K562 (cell line): ENCODE measurements around the gene GPRC5A. TPM values are rescaled to one million over a fixed set of nuclear protein-coding genes. Genes with fewer than 3 reads are reported as not detected.

ENCODE experiments used
- ATAC-seq: fragments of 200-7000 bp; cut with Tn5 transposase; 3 replicates; pipeline ENCODE4 v1.9.1; 2020; ENCODE audit warnings: moderate library complexity
- BruUV-seq: library from RNA; stranded (reverse); fragments of 400-500 nt; replicated peaks from 2 replicates; lab custom pipeline; 2021; lab: Mats Ljungman, UMichigan
- CTCF ChIA-PET: fragments of 300-600 bp; formaldehyde crosslinking; extraction: SDS; loops from one replicate; lab custom pipeline; 2021; ENCODE audit warnings: low intra/inter-chr PET ratio; lab: Yijun Ruan, JAX
- POLR2A ChIA-PET: fragments of 300-600, 350-650 bp; sonication (Branson Sonifier 250); formaldehyde crosslinking; extraction: SDS; loops from one replicate; lab custom pipeline; 2021; ENCODE audit warnings: antibody characterized with exemption, inconsistent platforms; lab: Yijun Ruan, JAX
- DNase-seq, 4 experiments: peaks; one replicate each; pipeline versions ENCODE4 v3.0.0 to v3.0.0-alpha.2; 2011 to 2018; ENCODE audit warnings: low spot score in 3 of 4, mixed read lengths in 3 of 4; ENCODE audit errors: extremely low read depth in 1 of 4
- FAIRE-seq: peaks from 2 replicates; lab custom pipeline; 2011; peaks lifted over from hg19 to GRCh38; lab: Jason Lieb, UNC
- H2AFZ ChIP-seq: 2 replicates; pipeline ENCODE4 v1.6.0; 2011; ENCODE audit warnings: low read depth, low read length, control low read depth, inconsistent platforms
- H3K27ac ChIP-seq: fragments of 200-600 bp; 3 replicates; pipeline ENCODE4 v1.8.0; 2011; ENCODE audit warnings: low read depth, mild to moderate bottlenecking, control low read depth, inconsistent platforms, low read length, moderate library complexity, mixed read lengths; ENCODE audit errors: extremely low read depth
- H3K27me3 ChIP-seq, 2 experiments: fragments of 300-600 bp in 1 of 2; 2 replicates in 1 of 2; 3 replicates in 1 of 2; pipeline versions ENCODE4 v1.6.0 to v1.8.0; 2011; ENCODE audit warnings: inconsistent platforms in 2 of 2, low read length in 2 of 2, mild to moderate bottlenecking in 1 of 2, mixed read lengths in 1 of 2, moderate library complexity in 1 of 2; ENCODE audit not compliant: control insufficient read depth in 2 of 2, insufficient read depth in 2 of 2
- H3K36me3 ChIP-seq: fragments of 300-600 bp; 3 replicates; pipeline ENCODE4 v1.8.0; 2011; ENCODE audit warnings: mild to moderate bottlenecking, low read length, inconsistent platforms; ENCODE audit not compliant: control insufficient read depth, insufficient read depth
- H3K4me1 ChIP-seq, 2 experiments: fragments of 200-600 bp in 1 of 2; replicated peaks in 1 of 2; 2 replicates in 1 of 2; 3 replicates in 1 of 2; pipeline versions ENCODE4 v1.5.1 to v1.8.0; 2011; ENCODE audit warnings: inconsistent platforms in 2 of 2, low read length in 2 of 2, mild to moderate bottlenecking in 1 of 2, mixed read lengths in 1 of 2, moderate library complexity in 1 of 2; ENCODE audit not compliant: control insufficient read depth in 2 of 2, insufficient read depth in 2 of 2
- H3K4me2 ChIP-seq: 2 replicates; pipeline ENCODE4 v1.6.1; 2011; ENCODE audit warnings: low read length, control low read depth, inconsistent platforms, mixed read lengths; ENCODE audit not compliant: insufficient read depth
- H3K4me3 ChIP-seq: fragments of 200-600 bp; sonication (generic), shearing (Covaris generic); 2 replicates; pipeline ENCODE4 v1.5.1; 2016; ENCODE audit warnings: control low read depth, inconsistent platforms
- H3K79me2 ChIP-seq: fragments of 200-600 bp; 3 replicates; pipeline ENCODE4 v1.8.0; 2011; ENCODE audit warnings: low read length, inconsistent platforms; ENCODE audit not compliant: control insufficient read depth, insufficient read depth
- H3K9ac ChIP-seq, 2 experiments: 2 replicates each; pipeline versions ENCODE4 v1.6.0 to v1.6.1; 2011; ENCODE audit warnings: low read depth in 2 of 2, low read length in 2 of 2, control low read depth in 1 of 2, inconsistent platforms in 1 of 2, mild to moderate bottlenecking in 1 of 2, mixed read lengths in 1 of 2; ENCODE audit not compliant: insufficient read depth in 1 of 2
- H3K9me1 ChIP-seq: one replicate; pipeline ENCODE4 v1.6.0; 2011; ENCODE audit warnings: inconsistent platforms, mild to moderate bottlenecking, low read length, moderate library complexity; ENCODE audit not compliant: control insufficient read depth, insufficient read depth
- H3K9me3 ChIP-seq: replicated peaks from 2 replicates; pipeline ENCODE4 v1.5.1; 2011; ENCODE audit warnings: low read depth, low read length, inconsistent platforms; ENCODE audit not compliant: control insufficient read depth, insufficient read depth
- H4K20me1 ChIP-seq: replicated peaks from 2 replicates; pipeline ENCODE4 v1.6.1; 2011; ENCODE audit warnings: low read length, inconsistent platforms, mixed read lengths; ENCODE audit not compliant: control insufficient read depth, insufficient read depth
- ARID3A ChIP-seq: IDR thresholded peaks from 2 replicates; pipeline ENCODE4 v1.6.1; 2012; ENCODE audit warnings: low read depth, low read length, improper control_type of control experiment, borderline replicate concordance
- BCOR ChIP-seq: fragments of 450-650 bp; IDR thresholded peaks from 2 replicates; pipeline ENCODE4 v1.6.1; 2016
- CBX1 ChIP-seq: sonication (generic); IDR thresholded peaks from 2 replicates; pipeline ENCODE4 v1.6.1; 2016; ENCODE audit warnings: antibody characterized with exemption, low read depth, mild to moderate bottlenecking
- CHD1 ChIP-seq: fragments of 200-600 bp; sonication (generic); IDR thresholded peaks from one replicate; pipeline ENCODE4 v1.6.1; 2012; ENCODE audit warnings: mild to moderate bottlenecking, moderate library complexity, low read length, inconsistent platforms
- CREBBP ChIP-seq: IDR thresholded peaks from one replicate; pipeline ENCODE4 v1.6.1; 2012; ENCODE audit warnings: low read depth, mild to moderate bottlenecking, control low read depth, inconsistent platforms, low read length
- EGR1 ChIP-seq: fragments of 450-650 bp; conservative IDR thresholded peaks from 2 replicates; pipeline ENCODE4 v1.6.1; 2017; ENCODE audit warnings: mild to moderate bottlenecking
- GABPB1 ChIP-seq: sonication (generic); formaldehyde crosslinking; IDR thresholded peaks from 2 replicates; pipeline ENCODE4 v1.8.0; 2022; ENCODE audit warnings: mild to moderate bottlenecking, missing genetic modification reagents
- HDAC1 ChIP-seq, 2 experiments: fragments of 450-650 bp; IDR thresholded peaks; 2 replicates each; pipeline ENCODE4 v1.6.1; 2016 to 2017; ENCODE audit warnings: inconsistent platforms in 1 of 2, mild to moderate bottlenecking in 1 of 2, moderate library complexity in 1 of 2
- HMG20A ChIP-seq: fragments of 450-650 bp; formaldehyde crosslinking; conservative IDR thresholded peaks from 2 replicates; pipeline ENCODE4 v1.4.0; 2020; ENCODE audit warnings: mild to moderate bottlenecking, mixed read lengths
- HOXB6 ChIP-seq: fragments of 250-450 bp; sonication (Bioruptor Pico); IDR thresholded peaks from 2 replicates; pipeline ENCODE4 v1.5.1; 2022; ENCODE audit warnings: mild to moderate bottlenecking, borderline replicate concordance
- PRPF4 ChIP-seq: fragments of 200-400 bp; formaldehyde crosslinking; IDR thresholded peaks from one replicate; pipeline ENCODE4 v1.6.1; 2017; ENCODE audit warnings: low read length, low read depth, mild to moderate bottlenecking; ENCODE audit not compliant: insufficient read depth, poor library complexity, severe bottlenecking
- RBM25 ChIP-seq: fragments of 200-400 bp; formaldehyde crosslinking; IDR thresholded peaks from 2 replicates; pipeline ENCODE4 v1.6.1; 2018; ENCODE audit warnings: low read length, low read depth, moderate library complexity; ENCODE audit not compliant: severe bottlenecking
- SIRT6 ChIP-seq: IDR thresholded peaks from one replicate; pipeline ENCODE4 v1.6.1; 2012; ENCODE audit warnings: low read depth, mild to moderate bottlenecking, control low read depth, inconsistent platforms, low read length, moderate library complexity
- SP1 ChIP-seq: sonication (generic); formaldehyde crosslinking; IDR thresholded peaks from 2 replicates; pipeline ENCODE4 v1.8.1; 2022; ENCODE audit warnings: mild to moderate bottlenecking, missing genetic modification reagents
- TAF15 ChIP-seq: fragments of 200-400 bp; formaldehyde crosslinking; IDR thresholded peaks from 2 replicates; pipeline ENCODE4 v1.6.1; 2017; ENCODE audit warnings: mild to moderate bottlenecking, low read depth, low read length, moderate library complexity
- ZNF253 ChIP-seq: fragments of 250-450 bp; sonication (Bioruptor Pico); conservative IDR thresholded peaks from 2 replicates; pipeline ENCODE4 v1.6.1; 2021; ENCODE audit warnings: mild to moderate bottlenecking
- WGBS: fragments of 100-300 bp; shearing (Covaris generic); methylation state at CpG from one replicate; pipeline ENCODE4 v1.1.6; 2016; ENCODE audit warnings: low coverage, mixed read lengths; ENCODE audit not compliant: insufficient coverage; ENCODE audit errors: missing lambda C conversion rate; 5-methylcytosine and 5-hydroxymethylcytosine counted together
- in situ Hi-C: fragments of 300-500 bp; cut with MboI; formaldehyde crosslinking; loops from 4 replicates; pipeline ENCODE4 v1.15.0; 2018; ENCODE audit warnings: inconsistent platforms, mixed read lengths
- intact Hi-C: fragments of 100-400 bp; cut with micrococcal nuclease; formaldehyde crosslinking; loops from 2 replicates; pipeline ENCODE4 v1.14.2; 2022
- polyA plus RNA-seq, 8 experiments: library from polyadenylated mRNA; depleted of rRNA in 4 of 8; stranded (reverse) in 5 of 8; unstranded in 3 of 8; fragments of >200 nt; fragmentation: Nextera tagmentation in 2 of 8; fragmentation: Illumina TruSeq in 1 of 8; extraction: Ambion mirVana in 2 of 8; extraction: Trizol in 1 of 8; gene quantifications; 2 replicates each; pipeline versions ENCODE4 v1.2.1 to v1.2.3, GENCODE V29; 2011 to 2014; ENCODE audit warnings: inconsistent platforms in 1 of 8, missing spikeins in 1 of 8
- total RNA-seq, 7 experiments: library from RNA; depleted of rRNA in 6 of 7; stranded (reverse); fragments of >200 nt in 6 of 7; fragmentation: Illumina TruSeq in 2 of 7; extraction: Trizol in 2 of 7; gene quantifications; 2 replicates each; pipeline versions ENCODE4 v1.2.1 to v1.2.3, GENCODE V29; 2011 to 2021; ENCODE audit warnings: low replicate concordance in 1 of 7
- TF ChIP-seq, protein P1 (sequence below): IDR thresholded peaks from 2 replicates; pipeline ENCODE4 v1.6.1; 2011; ENCODE audit not compliant: insufficient read length; ENCODE audit errors: extremely low read depth

The GPRC5A gene
- total and polyA plus RNA-seq, 9 of the 15 experiments (the other 6 are each of a cell fraction or from before 2014, with no cell fraction given) = 0.01 to 0.64 (median 0.08) TPM; not detected in 6

DNA sequence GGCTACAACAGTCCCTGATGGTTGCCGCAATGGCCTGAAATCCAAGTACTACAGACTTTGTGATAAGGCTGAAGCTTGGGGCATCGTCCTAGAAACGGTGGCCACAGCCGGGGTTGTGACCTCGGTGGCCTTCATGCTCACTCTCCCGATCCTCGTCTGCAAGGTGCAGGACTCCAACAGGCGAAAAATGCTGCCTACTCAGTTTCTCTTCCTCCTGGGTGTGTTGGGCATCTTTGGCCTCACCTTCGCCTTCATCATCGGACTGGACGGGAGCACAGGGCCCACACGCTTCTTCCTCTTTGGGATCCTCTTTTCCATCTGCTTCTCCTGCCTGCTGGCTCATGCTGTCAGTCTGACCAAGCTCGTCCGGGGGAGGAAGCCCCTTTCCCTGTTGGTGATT lies 16.9 kb downstream of the GPRC5A start:
- intact Hi-C loops = no loop called here
- 19% methylated on average over 10 of the region's 14 CpGs for WGBS
- ATAC-seq (peak; percentile 20; the same call in 1 of the 3 replicates), DNase-seq (no peak), FAIRE-seq (no peak)
- Histone ChIP-seq H2AFZ (no peak overlapping the region), H3K36me3 (no peaks in the 10 kb centered on the region), H3K79me2 (no peaks in the 10 kb centered on the region), H3K27ac (no peak overlapping the region), H3K27me3 (peaks cover 9 to 44% of the 10 kb centered on the region in 2 experiments; a peak in 4 of 5 replicates), H3K4me3 (no peak overlapping the region), H3K9ac (no peak overlapping the region; a peak in 1 of 4 replicates), H4K20me1 (no peaks in the 10 kb centered on the region), H3K4me2 (no peak overlapping the region), H3K9me1 (no peaks in the 10 kb centered on the region), H3K4me1 (peaks cover 6 to 14% of the 10 kb centered on the region in 2 experiments; a peak in 3 of 5 replicates), H3K9me3 (no peaks in the 10 kb centered on the region)
- ChIA-PET POLR2A (interaction anchor here (0.6 to 1.5 kb wide), 2 partner anchors 12 to 62 kb away, joined by 3 read pairs; no protein-coding TSS in a partner anchor), CTCF (no interaction called here)
- in situ Hi-C loops = no loop called here
- no TSS peak for BruUV-seq
- TF ChIP-seq EGR1 (no peak), SIRT6 (no peak), CREBBP (no peak), TAF15 (no peak), PRPF4 (no peak), BCOR (no peak), ZNF253 (CRISPR knock-in tag) (no peak), SP1 (CRISPR knock-in tag) (no peak), HOXB6 (CRISPR knock-in tag) (no peak), ARID3A (no peak), HMG20A (CRISPR knock-in tag) (no peak), CBX1 (no peak), CHD1 (no peak), GABPB1 (CRISPR knock-in tag) (no peak), HDAC1 (IDR thresholded peaks at IDR 0.05) (no peak), RBM25 (no peak)
- TF ChIP-seq, protein P1, sequence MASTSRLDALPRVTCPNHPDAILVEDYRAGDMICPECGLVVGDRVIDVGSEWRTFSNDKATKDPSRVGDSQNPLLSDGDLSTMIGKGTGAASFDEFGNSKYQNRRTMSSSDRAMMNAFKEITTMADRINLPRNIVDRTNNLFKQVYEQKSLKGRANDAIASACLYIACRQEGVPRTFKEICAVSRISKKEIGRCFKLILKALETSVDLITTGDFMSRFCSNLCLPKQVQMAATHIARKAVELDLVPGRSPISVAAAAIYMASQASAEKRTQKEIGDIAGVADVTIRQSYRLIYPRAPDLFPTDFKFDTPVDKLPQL = no peak
